HG03354 (cell line): ENCODE results near the gene TMEM132C.

ENCODE experiments used
- ATAC-seq: cut with Tn5 transposase; IDR thresholded peaks from one replicate; pipeline ENCODE4 v1.9.1; 2021; ENCODE audit warnings: mild to moderate bottlenecking; ENCODE audit not compliant: unreplicated experiment, poor library complexity, severe bottlenecking

The TMEM132C gene

DNA sequence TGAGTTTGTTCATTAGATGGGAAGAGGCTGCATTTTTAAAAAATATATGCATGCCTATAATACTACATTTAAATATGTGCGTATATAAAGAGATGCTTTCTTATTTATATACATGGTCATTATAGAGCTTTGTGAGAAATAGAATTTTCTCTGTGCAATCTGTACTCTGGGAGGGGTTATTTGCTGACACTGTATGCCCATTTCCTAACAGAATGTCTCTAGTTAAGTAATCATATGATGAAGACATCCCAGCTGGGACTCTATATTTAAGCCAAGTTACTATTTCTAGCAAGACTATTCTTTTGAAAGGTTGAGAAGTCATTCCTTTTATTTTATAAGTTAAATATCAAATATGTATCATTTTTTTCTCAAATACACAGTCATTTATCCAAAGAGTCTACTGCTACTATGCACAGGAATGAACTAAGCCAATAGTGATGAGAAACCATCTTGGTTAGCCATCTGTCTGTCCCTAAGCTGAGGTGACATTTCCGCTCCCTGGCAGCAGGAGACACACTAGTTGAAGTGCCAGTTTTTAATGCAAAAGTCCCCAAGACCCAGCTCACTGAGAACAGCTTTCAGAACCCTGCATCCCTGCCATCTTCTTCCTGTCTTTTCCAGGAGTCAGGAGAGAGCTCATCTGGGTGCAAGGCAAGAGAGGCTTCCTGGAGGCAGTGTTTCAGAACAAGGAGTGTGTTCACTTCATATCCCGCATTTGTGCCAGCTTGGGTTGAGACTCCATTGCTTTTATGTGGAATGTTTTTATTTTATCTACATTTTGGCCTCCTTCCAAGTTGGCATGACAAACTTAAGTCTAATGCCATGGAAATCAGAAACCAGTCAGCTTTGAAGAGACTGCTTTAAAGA is 69.5 kb downstream of the TMEM132C start:
- no peak for ATAC-seq

DNA sequence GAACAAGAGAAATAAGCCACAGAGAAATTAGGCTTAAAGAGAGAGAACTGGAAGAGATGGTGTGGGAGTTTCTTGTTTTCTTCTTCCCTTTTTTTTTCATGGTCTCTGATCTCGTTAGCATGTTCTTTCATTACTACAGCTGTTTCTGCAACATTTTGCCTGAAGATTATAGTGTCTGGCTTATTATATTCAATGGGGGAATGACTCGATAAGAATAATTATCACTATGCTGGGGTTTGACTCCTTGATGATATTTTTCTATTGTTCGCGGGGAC is 70.0 kb downstream of the TMEM132C start:
- ATAC-seq, result no peak

DNA sequence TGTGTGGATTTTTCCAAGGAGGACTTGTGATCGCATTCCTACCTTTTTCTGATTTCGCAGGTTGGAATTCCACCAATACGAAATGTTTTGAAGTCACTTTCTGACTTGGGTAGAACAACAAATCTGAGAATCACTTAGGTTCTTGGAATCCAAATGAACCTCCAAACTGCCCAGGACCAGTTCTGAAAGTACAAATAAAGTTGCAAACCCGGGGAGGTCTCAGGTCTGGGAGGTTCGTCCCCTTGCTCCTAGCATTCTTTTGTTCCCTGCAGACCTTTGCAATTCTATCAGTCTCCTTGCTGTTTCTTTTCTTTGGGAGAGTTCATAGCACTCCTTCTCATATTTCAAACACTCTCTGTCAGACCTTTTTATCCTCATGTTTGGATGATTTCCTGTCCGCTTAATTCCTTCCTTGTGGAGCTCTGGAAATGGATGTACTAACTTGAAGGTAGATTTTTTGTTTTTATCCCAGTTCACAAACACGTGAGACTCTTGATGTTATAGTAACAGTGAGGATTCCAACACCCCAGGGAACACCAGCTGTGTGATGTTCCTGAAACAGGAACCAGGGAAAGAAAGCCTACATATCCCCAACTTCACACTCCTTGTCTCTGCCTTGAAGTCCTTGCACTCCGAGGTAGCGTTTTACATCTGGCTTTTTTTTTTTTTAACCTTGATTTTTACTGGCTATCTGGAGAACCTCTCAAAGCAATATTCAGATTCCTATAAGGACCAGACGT is 70.6 kb downstream of the TMEM132C start:
- no peak for ATAC-seq

DNA sequence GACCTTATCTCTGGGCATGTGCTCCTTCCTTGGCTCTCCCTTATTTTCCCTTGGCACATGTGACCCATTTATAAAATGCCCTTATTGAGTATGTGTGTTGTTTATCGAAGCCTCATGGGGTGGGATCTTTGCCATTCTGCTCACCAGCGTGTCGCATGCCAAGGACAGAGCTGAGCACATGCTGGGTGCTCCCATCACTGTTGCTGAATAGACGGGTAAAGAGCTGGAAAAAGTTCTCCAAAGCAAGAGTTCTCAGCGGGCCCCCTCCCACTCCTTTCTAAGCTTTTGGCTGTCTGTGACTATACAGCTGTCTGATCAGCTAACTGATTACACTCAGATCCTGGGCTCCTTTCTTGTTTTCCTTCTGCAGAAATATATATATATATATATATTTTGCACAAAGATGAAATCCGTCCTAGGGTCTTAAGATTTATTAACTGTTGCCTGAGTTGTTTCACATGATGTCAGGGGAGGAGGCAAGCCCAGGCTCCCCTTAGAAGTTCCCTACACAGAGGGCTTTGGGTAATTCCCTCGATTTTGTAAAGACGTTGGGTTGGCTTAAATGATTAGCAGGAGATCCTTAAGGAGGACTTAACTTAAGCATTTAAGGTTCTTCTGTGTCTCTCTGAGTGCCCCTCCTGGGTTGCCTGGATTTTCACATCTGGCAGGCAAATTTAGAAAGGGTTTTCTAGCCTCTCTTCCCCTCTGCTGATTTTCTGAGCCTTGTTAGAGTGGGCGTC is 71.6 kb downstream of the TMEM132C start:
- no peak for ATAC-seq

DNA sequence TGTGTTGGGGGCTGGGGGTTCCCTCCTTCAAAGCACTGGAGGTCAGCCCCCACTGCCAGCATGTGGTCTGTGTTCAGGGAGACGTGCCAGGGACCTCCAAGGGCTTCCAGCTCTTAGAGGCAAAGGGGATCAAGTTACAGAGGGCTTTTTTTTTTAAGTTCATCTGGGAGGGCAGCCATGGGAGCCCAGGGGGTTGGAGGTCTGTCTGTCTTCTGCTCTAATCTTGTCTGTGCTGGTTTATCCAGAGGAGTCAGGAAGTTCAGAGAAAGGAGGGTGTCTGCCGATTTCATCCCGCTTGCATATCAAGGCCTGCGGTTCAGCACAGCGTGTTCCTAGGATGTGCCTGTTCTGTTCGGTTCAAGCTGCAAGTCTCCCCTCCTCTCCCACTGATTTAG is 72.2 kb downstream of the TMEM132C start:
- ATAC-seq, result no peak

DNA sequence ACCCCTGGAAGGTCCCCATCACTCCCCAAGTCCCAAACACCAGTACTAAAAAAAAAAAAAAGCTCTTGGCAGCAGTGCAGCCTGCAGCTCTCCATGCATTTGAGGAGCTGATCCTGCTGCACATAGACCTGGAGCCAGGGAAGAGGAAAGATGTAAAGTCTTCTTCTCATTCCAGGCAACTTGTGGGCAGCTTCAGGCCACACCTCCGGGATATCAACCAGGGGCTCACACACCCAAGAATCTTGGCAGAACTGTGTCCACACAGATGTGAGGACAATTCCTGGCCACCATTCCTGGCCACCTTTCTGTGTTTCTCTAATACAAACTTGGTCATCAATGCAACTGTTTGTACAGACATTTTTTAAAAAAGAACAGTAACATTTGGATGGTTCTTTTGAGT is 72.7 kb downstream of the TMEM132C start:
- no peak for ATAC-seq

DNA sequence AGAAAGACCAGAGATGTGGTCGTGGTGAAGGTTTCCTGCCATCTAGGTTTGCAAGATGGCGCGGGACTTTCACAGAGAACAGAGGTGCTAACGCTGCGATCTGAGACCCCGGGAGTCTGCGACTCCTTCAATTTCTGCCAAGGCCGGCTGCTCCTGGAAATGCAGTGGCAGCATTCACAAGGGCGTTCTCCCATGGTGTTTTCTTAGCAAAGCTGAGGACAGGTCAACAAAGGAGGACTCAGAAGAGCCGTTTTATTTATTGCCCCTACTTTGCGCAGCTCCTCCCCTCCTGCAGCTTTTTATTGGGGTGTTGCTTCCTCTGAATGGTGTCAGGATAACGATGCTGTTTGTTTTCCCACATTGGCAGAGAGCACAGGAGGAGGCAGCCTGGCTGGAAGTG is 86.3 kb downstream of the TMEM132C start:
- ATAC-seq, result no peak

DNA sequence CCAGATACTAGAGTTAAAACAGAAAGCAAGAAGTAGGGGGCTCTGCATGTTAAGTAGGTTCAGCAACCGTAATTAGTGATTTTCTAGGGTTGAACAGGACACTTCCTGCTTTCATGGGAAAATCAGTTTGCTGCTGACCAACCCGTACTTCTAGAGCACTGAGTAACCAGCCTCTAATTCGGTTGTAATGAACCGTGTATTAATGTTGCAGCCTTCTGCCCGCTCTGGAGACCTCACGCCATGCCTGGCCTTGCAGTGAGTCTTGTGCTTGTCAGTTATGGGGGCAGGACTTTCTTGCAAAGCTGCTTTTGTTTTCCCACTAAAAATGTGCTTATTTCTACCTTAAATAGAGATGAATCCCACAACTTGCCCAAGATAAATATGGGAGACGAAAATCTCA is 89.6 kb downstream of the TMEM132C start:
- no peak for ATAC-seq

DNA sequence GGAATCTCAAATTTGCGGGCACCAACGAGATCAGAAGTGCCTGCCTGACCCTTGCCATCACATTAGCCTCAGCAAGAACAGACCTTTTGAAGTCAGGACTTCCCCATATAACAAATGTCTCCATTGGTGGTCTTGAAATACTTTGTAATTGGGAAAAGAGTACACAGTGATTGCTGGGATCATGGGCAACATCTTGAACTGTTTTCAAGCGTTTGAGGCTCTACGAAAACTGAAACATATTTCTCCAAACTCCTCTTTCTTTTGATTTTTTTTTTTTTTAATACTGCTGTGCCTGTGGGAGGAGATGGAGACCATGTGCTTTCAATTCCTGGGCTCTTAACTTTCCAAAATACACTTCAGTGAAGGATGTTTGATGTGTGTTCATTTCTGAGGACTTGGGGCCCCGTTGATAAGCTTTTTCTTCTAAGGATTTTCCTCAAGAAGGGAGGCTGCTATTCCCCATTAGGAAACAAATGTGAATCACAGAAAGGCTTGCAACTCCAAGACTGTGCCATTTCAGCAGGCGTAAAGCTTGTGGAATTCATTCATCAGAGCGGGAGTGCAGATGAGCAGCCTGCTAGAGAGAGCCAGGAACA is 94.5 kb downstream of the TMEM132C start:
- ATAC-seq, result no peak

DNA sequence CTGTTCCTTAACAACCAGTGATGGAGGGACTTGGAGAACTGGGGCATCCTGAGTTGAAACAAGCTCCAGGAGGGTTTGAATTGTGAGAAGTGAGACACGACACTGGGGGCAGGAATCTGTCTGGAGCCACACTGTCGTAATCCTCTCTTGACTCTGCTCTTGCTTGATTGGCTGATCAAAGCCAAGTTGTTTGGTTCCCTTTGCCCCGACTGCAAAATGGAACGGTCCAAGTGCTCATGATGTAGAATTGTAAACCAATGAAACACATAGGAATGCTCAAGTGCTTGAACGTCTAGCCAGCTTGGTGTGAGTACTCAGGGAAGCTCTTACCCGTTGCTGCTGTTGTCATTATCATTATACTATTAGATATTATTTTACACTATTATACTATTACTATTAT is 98.1 kb downstream of the TMEM132C start:
- no peak for ATAC-seq

DNA sequence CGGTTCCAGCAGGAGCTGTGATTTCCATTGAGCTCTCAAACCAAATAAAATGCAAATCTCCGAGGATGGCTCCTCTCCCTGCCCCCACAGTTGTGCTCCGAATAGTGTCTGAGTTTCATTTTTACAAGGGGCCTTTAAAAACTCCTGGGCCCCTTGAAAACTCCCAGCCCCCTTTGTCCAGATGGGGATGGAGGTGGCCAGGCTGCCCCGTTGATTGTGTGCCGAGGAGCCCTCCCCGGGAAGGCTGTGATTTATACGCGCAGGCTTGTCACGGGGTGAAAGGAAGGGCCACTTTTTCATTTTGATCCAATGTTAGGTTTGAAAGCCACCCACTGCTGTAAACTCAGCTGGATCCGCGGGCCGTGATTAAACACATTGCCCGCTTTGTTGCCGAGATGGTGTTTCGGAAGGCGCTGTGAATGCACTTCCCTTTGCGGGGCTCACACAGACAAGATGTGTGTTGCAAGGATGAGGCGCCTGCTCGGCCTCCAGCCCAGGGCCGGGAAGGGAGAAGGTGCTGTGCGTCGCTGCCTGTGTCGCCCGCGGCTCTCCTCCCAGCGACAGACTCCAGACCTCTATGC is 98.8 kb downstream of the TMEM132C start:
- ATAC-seq, result no peak

DNA sequence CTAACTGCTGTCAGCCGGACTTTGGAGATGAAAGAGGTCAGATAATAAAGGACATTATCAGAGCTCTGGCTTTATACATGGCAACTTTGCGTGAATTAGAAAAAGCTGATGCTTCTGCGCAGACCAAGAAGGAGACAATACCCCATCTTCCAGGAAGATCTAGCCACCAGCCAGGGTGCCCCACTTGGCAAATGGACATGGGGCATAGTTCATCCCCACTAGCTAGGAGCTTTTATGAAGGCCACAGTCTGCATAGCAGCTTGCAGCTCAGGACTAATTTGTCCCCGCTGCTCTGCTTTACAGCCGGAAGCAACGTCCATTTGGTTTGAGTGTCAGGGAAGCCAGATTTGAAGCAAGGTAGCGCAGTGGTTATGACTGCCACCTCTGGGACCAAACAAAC is 101.0 kb downstream of the TMEM132C start:
- ATAC-seq, result no peak

DNA sequence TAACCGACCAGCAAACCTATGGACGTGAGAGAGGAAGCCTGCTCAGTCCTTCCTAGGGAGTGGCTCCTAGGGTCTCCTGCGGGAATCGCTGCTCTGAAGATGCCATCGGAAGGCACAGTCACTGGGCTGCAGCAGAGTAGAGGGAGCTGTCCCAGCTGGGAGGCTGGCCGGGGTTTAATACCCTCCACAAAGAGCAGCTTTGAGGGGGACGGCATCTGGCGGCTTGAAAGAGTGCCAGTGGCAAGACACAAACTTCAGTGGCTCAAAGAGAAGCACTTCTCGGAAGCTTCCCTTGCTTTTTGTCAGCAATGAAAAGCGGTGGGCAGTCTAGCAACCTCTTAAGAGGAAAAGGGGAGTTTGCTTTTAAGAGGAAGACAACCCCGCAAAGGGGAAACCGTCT is 114.6 kb downstream of the TMEM132C start:
- ATAC-seq, result no peak

DNA sequence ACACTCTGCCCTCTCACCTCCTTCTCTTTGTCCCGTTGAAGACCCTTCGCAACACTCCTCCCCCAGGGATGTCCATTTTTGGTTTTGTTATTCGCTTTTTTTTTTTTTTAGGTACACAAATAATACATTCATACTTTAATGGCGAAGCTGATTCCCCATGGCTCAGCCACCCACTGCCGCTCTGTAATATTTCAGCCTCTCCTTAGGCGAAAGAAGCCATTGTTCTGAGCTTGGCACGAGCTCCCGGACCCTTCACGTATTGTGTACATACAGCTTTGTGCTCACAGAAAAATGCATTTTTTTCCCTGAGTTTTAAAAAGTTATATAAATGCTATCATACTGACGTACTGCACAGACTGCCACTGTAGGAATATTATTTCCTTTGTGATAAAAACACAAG is 115.0 kb downstream of the TMEM132C start:
- ATAC-seq, result no peak

DNA sequence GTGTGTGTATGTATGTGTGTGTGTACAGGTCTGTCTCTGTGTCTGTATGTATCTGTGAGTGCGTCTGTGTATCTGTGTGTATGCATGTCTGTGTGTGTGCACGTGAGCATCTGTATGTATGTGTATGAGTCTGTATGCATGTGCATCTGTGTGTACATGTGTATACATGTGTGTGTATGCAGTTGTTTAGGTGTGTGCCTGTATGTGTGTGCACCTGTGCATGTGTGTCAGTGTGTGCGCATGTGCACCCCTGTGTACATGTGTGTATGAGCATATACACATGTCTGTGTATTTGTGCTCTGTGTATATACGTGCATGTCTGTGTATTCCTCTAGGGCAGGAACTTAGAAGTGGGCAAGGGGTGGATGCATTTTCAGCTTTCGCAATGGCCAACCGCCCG is 116.0 kb downstream of the TMEM132C start:
- no peak for ATAC-seq

DNA sequence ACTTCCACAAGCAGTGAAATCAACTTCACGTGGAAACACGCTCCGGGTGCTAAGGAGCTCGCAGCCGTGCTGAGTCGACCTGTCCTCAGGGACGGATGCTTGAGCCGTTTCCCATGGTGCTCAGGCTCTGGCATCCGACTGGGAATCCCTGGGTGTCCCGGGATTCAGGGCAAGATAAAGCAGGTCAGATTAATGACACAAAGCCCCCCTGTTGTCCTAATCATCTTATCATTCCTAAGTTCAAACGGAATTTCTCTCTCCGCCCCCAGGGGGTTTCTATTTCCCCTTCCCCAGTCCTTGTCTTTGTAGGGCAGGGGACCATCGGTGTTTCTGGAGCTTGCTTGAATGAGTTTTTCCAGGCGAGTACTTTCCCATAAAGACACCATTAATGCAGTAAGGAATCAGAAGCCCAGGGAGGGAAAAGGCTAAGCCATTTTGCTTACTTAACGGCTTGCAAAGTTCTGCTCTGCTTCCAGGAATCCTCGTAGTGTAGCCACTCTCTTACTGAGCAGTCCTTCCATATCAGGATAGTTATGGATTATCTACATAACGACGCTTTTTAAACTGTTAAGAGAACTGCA is 116.5 kb downstream of the TMEM132C start:
- ATAC-seq, result no peak

DNA sequence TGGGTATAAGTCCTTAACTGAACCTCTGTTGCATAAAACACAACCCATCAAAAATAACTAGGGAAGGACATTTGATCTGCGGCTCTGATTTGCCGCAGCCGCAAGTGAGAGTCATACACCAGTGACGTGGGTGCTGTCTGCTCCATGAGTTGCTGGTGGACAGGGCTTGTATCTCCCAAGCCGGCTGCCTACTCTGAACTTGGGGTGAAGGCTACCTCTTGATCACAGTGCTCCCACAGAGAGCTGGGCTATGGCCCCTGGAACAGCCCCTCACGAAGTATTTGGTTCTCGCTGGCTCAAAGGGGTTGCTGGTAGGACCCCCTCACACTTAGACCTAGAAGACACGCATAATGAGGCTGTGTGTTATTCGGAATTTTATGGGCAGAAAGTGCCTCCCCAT is 118.8 kb downstream of the TMEM132C start:
- ATAC-seq, result no peak

DNA sequence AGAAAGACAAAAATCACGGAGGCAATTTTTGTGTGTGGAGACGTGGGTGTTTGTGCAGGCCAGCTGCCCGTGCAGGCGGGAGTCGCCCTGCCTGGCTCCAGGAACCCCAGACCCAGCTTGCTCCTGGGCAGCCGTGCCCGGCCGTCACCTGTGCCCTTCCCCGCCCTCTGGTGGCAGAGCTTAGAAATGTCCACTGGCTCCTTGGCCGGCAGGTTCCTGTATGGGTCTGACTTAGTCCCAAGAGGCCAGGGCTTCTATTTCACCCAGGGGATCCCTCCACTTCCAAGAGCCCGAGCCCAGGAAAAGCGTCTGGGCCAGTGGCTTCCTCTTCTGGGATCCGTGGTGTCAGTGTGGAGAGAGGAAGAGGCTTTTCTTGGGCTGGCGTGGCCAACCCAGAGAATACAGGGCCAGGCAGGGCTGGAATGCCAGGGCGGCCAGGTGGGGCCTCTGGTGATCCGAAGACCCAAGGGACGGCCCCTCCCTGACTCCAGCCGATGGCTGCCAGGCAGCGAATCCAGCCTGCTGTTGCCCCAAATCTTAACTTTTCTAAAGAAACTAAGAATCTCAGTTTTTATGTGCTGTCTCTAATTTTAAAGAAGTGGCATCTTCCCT is 120.9 kb downstream of the TMEM132C start:
- peak; percentile 79 for ATAC-seq

DNA sequence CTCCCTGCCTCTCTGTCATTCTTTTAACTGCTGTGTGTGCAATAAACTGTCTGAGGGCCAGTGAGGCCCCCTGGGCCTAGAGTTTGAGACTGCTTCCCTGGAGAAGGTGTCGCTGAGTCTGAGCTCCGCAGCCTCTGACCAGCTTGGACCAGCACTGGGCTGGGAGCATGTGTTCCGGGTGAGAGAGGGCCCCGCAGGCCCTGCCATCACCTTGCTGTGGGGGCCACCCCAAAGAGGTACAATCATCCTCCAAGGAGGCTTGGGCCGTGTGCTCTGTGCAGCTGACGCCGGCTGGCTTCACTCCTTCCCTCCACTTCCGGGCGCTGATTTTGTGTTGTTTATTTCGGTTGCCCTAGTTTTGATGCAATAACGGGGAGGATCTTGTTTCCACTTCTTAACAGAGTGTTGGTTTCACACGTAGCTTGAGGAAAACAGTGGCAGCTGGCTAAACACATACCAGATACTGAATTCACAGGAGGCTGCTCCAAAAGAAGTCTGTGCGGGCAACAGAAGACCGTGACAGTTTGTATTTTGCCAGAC is 121.6 kb downstream of the TMEM132C start:
- ATAC-seq, result no peak
